ENCODE data around the gene COIL.
"Not testable (repeated sequence)": the region's sequence is repeated elsewhere in the genome, so short reads cannot be mapped to it uniquely, and the experiment has no call there.

The COIL gene

GRCh38 chr17:56977673-56978395 lies 17.0 kb upstream of the COIL start, which contains the start of gene SCPEP1:
TSS of gene SCPEP1 (plus strand) at chr17:56978131. CDS start at chr17:56978160, 29 bp downstream.
- peak; percentile 91 for DNase-seq

DNA sequence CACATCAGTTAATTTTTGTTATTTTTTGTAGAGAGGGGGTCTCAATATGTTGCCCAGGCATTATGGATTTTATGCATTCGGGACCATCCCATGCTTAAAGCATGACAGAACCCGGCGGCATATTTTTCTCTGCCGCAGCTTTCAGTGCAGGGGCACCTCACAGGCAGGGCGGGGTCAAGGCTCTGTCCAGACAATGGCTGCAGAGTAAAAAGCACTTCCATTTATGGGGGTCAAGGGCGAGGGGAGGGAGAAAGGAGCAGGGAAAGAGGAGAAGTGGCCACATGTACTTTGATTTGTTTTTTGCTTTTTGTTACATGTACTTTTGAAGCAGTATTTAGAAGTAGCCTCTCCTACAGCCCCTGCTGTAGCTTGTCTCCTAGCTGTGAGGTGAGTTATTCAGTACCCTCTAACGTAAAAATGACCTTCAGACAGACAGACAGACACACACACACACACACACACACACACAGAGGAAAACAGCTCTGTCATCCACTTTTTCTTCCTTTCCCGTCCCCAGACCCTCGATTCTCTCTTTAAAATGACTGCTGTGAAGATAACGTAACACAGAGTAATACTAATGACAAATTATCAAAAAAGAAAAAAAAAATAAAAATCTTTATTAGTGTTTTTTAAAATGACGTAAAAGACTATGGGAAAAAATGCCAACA lies 16.2 kb upstream of the COIL start:
- DNase-seq = no peak

DNA sequence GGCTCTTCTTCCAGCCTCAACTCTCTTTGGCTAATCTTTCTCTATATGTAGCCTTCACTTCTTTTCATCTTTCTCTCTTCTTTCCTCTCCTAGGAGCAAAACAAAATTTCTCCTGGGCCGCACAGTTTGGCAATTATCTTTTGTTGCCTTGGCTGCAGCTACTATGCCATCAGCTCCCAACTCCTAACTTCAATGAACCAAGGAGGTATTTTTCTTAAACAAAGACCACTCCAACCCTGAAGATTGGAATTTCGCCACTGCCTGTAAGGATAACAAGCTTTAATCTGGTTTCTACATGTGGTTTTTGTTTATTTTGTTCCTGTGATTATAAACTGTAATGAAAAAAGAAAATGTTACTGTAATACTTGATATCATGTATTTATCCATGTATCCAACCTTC lies 14.8 kb upstream of the COIL start:
- DNase-seq = no peak

DNA sequence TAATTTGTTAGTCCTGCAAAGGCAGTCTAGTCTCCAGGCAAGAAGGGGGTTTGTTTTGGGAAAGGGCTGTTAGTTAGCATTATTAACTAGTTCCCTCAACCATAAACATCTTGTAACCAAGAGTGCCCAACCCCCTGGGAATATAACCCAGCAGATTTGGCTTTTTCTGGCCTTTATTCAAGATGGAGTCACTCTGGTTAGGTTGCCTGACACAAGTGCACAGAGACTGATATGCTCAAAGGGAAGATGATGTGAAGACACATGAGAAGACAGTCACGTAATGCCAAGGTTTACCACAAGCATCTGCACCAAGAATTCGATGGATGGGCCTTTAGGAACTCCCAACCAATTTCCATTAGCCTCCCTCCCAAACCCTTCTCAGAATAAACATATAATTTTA lies 13.2 kb upstream of the COIL start:
- no peak for DNase-seq

DNA sequence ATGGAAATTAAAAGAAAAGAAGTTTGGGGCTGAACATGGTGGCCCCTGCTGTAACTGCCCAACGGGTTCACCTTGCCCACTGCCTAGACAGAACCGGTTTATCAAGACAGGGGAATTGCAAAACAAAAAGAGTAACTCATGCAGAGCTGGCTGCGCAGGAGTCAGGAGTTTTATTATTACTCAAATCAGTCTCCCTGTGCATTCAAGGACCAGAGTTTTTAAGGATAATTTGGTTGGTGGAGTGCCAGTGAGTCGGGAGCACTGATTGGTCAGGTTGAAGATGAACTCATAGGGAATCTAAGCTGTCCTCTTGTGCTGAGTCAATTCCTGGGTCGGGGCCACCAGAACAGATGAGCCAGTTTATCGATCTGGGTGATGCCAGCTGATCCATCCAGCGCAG lies 12.7 kb upstream of the COIL start:
- DNase-seq = no peak

- DNase-seq = no peak
Measured at GRCh38 chr17:56972111-56972730, 11.4 kb upstream of the COIL start.

- DNase-seq = no peak
Measured at GRCh38 chr17:56970974-56971373, 10.1 kb upstream of the COIL start.

GRCh38 chr17:56966338-56966737 lies 5.5 kb upstream of the COIL start:
- no peak for DNase-seq

- not testable (repeated sequence) for DNase-seq
Measured at GRCh38 chr17:56965681-56966080, 4.8 kb upstream of the COIL start.

GRCh38 chr17:56965241-56965640 lies 4.4 kb upstream of the COIL start:
- not testable (repeated sequence) for DNase-seq

GRCh38 chr17:56956992-56957391 lies 3.9 kb downstream of the COIL start:
- no peak for DNase-seq

DNA sequence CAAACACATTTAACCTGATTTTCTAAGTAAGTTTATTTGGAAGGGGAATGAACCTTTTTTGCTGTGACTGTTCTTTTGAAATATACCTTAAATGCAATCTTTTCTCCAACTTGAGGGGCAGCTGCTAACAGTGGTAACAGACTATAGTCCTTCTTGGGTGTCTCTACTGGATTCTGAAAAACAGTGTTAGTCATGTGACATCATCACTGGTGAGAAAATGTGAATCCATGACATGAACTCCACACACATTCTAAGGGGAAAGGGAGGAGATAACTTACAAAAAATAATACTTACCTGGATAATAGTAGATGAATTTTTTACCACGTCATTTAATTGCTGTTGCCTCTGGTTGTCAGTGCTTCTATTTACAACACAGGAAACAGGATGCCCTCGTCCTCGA lies 11.3 kb downstream of the COIL start:
- DNase-seq = no peak

GRCh38 chr17:56948491-56948890 lies 12.4 kb downstream of the COIL start:
- no peak for DNase-seq

DNA sequence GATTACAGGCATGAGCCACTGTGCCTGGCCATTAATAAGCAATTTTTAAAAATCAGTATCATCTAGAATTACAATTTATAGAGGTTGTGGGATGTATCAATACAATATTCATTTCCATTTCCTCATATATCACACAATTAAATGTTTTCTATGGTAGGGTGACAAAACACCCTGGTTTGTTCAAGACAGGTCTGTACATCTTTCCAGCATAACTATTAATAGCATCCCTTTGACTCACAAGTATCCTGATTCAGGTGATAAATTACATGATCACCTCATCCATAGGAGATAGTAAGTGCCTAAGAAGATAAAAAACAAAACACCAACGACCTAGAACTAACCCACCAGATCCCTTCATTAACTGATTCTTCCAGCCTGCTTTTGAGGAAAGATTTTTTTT lies 13.1 kb downstream of the COIL start:
- no peak for DNase-seq

- DNase-seq = no peak
Measured at GRCh38 chr17:56945938-56946505, 14.8 kb downstream of the COIL start.

GRCh38 chr17:56943505-56944125 lies 17.2 kb downstream of the COIL start:
- DNase-seq = no peak

DNA sequence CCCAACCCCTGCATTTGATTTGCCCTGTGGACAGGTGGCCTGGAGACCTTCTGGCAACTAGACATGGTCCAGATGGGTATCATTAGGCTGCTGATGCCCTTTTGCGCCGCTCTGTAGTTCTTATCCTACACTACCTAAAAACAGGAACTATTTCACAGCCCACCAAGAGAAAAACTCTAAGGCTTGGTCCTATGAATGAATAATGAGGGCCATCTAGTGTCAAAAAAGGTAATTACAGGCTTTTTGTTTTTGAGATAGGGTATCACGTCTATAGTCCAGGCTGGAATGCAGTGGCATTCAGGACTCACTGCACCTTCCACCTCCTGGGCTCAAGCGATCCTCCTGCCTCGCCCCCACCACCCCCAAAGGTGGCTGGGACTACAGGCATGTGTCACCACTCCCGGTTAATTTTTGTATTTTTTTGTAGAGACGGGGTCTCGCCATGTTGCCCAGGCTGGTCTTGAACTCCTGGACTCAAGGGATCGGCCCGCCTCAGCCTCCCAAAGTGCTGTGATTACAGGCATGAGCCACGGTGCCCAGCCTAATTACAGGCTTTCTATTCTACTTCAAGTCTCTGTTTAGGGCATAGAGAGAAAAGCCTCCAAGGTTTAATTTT lies 20.9 kb downstream of the COIL start:
- DNase-seq = no peak

GRCh38 chr17:56938206-56938605 lies 22.6 kb downstream of the COIL start:
- DNase-seq = not testable (repeated sequence)

GRCh38 chr17:56937687-56938086 lies 23.2 kb downstream of the COIL start:
- no peak for DNase-seq

GRCh38 chr17:56936697-56937322 lies 24.0 kb downstream of the COIL start:
- no peak for DNase-seq

GRCh38 chr17:56935461-56935860 lies 25.4 kb downstream of the COIL start:
- DNase-seq = no peak

- DNase-seq = no peak
Measured at GRCh38 chr17:56934280-56934679, 26.6 kb downstream of the COIL start.

All from left hindlimb (tissue), 1 donor.